Stimulated activated CD4-positive, alpha-beta T cell treated with anti-CD3 and anti-CD28 coated beads, Interleukin-15, amount 100 ng/mL, for 48 hours (primary cell): Measurements from ENCODE around the gene PLD2.
"Not testable (repeated sequence)": the region's sequence is repeated elsewhere in the genome, so short reads cannot be mapped to it uniquely, and the experiment has no call there.

Experiments
- DNase-seq, 2 donors: peaks; one replicate each; pipeline ENCODE4 v3.0.0-alpha.2; 2020; ENCODE audit warnings: low read depth in 2 of 2

PLD2 gene

DNA sequence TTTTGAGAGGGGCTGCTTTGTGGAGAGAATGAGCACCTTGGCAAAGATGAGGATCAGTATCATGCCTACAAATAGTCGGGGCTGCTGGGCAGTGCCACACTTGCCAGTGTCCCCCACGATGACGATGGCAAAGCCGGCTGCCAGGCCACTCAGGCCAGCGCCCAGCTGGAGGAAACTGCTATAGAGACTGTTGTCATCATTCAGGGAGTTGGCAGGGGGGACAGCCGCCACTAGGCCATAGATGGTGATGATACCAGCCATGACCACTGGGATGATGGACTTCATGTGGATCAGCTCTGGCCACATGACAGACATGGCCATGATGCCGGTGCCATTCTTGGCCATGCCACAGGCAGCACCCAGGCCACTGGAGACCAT lies 50.0 kb downstream of the PLD2 start:
- no peak for DNase-seq

DNA sequence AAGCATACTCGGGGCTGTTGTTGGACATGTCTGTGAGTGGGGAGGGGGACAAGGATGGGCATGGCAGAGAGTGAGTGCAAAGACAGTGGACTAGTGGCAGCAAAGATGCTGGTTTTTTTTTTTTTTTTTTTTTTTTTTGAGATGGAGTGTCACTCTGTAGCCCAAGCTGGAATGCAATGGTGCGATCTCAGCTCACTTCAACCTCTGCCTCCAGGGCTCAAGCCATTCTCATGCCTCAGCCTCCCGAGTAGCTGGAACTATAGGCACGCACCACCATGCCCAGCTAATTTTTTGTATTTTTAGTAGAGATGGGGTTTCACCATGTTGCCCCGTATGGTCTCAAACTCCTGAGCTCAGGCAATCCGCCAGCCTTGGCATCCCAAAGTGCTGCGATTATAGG lies 50.4 kb downstream of the PLD2 start:
- not testable (repeated sequence) for DNase-seq

DNA sequence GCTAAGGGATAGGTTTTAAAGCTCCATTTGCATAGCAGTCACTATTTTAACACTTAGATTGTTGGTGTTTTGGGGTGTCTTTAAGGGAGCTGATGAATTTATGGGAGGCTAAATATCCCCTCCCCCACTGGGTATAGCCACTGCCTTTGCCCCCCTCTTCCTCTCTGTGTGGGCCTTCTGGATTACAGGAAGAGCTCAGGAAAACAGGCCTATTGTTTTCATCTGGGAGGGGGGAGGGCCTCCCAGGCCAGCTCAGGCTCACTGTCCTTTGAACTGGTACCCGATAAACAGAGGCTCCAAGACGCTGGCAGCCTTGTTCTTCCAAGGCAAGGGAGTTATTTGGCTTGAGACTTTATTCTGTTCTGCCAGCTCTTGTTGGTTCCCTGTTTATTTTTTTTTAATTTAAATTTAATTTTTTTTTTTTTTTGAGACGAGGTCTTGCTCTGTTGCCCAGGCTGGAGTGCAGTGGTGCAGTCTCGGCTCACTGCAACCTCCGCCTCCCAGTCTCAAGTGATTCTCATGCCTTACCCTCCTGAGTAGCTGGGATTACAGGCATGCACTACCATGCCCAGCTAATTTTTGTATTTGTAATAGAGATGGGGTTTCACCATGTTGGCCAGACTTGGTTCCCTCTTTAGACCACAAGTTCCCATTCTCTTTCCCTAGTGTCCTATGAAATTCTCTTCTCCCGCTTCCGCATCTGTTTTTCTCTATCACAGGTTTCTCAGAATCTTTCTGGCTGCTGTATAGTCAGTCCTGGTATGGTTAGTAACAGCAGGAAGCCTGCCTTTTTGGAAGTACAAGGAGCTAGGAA lies 51.3 kb downstream of the PLD2 start:
- DNase-seq: no peak

DNA sequence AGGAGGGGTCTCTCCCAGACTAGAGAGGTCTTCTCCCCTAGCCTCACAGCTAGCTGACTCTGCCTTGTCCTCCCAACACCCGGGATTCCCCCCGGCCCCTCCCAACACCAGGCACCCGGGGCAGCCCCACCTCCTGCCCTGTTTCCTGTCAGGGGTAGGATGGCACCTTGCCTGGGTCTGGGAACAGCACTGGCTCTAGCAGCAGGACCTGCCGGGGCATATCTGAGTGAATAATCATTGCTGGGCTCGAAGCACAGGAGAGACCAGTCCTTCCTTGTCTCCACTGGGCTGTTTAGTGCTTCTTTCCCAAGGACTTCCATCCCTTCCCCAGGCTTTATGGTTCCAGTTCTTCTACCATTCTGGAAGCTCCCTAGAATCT lies 51.9 kb downstream of the PLD2 start:
- DNase-seq: no peak

DNA sequence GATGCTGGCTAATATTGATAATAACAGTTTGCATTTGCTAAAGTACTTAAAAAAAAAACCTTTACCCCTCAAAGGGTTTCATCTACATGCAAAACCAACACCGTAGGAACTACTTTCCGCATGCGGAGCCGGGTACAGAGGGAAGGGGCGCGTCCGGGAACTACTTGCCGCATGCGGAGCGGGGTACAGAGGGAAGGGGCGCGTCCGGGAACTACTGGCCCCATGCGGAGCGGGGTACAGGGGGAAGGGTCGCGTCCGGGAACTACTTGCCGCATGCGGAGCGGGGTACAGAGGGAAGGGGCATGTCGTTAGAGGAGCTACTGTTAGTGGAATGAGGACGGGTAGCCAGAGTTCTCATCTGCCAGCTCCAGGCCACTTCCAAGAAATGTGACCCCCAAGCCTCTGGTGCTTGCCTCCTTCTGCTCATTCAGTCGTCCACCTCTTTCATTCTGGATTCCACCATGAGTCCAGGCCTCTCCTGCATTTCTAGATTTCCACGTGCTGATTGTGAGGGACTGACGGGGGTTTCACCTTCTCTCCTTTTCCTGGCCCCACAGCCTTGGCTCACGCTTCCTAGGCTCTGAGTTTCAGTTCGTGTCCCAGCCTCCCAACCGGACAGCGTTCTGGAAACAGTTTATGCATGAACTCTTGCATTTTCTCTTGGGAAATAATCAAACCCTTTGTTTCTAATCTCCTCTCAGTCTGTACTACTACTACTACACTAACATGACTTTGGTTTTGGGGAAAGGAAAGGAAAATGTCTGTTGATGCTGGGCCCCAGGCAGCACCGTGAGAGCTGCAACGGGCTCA lies 53.1 kb downstream of the PLD2 start:
- DNase-seq: no peak

DNA sequence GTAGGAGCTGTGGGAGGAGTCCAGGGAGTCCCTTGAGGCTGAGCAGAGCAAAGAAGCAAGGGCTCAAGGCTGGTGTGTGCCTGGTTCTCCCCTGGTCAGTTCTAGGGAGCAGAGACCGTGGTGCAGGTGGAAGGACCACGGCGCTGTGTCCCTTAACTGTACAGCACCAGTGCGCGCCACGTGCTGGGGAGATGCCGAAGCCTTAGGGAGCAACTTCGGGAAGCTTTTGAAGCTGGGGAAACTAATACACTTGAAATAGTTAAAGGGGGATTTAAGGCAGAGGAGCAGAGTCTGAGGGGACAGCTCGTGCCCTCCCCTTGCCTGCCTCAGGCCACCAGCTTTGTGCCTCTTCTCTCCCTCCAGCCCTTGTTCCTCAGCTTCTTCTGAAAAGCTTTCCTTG lies 53.7 kb downstream of the PLD2 start:
- no peak for DNase-seq

DNA sequence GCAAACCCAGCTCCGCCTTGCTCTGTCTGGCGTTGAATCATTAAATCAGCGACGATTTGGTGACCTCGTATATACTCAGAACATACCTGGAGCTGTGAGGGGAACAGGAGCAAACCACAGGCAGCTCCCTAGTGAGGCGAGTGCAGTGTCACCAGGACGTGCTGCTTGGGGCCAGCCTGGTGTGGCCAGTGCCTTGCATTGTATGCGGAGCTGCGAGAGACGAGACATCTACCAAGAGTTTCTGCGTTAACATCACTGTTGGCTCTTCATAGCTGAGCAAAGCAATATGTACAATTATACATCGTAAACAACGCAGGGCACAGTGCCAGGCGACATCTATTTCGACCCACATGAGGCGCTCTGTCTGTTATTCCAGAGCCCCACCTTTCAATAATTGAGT lies 54.1 kb downstream of the PLD2 start:
- DNase-seq: no peak

DNA sequence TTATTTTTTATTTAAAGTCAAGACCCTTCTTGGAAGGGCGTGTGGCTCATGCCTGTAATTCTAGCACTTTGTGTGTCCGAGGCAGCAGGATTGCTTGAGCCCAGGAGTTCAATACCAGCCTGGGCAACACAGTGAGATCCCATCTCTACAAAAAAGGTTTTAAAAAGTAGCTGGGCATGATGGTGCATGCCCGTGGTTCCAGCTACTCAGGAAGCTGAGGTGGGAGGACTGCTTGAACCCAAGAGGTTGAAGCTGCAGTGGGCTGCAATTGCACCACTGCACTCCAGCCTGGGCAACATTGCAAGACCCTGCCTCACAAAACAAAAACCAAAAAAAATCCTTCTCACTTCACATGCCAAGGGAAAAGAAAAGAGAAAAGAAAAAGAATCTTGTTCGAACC lies 55.8 kb downstream of the PLD2 start:
- DNase-seq: no peak

DNA sequence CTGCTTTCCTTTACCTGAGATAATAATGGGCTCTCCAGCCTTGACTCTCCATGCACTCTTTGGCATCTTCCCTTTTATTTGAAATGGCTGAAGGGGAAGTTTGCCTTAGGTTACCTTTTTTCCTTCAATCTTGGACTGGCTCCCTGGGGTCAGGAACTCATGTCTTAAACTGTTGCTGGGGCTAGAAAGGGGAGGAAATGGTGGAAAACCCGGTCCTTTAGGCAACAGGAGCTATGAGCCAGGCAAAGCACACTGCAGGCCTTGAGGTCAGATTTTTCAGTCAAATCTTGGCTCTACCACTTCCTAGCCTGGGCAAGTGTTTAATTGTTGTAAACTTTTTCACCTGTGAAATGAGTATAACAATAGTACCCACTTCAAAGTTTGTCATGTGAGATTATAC lies 56.4 kb downstream of the PLD2 start:
- DNase-seq: no peak

DNA sequence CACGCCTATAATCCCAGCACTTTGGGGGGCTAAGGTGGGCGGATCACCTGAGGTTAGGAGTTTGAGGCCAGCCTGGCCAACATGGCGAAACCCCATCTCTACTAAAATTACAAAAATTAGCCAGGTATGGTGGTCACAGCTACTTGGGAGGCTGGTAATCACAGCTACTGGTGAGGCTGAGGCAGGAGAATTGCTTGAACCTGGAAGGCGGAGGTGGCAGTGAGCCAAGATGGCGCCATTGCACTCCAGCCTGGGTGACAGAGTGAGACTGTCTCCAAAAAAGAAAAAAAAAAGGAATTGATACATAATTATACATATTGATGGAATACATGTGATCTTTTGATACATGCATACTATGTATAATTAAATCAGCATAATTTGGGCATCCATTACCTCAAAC lies 60.6 kb downstream of the PLD2 start:
- not testable (repeated sequence) for DNase-seq

DNA sequence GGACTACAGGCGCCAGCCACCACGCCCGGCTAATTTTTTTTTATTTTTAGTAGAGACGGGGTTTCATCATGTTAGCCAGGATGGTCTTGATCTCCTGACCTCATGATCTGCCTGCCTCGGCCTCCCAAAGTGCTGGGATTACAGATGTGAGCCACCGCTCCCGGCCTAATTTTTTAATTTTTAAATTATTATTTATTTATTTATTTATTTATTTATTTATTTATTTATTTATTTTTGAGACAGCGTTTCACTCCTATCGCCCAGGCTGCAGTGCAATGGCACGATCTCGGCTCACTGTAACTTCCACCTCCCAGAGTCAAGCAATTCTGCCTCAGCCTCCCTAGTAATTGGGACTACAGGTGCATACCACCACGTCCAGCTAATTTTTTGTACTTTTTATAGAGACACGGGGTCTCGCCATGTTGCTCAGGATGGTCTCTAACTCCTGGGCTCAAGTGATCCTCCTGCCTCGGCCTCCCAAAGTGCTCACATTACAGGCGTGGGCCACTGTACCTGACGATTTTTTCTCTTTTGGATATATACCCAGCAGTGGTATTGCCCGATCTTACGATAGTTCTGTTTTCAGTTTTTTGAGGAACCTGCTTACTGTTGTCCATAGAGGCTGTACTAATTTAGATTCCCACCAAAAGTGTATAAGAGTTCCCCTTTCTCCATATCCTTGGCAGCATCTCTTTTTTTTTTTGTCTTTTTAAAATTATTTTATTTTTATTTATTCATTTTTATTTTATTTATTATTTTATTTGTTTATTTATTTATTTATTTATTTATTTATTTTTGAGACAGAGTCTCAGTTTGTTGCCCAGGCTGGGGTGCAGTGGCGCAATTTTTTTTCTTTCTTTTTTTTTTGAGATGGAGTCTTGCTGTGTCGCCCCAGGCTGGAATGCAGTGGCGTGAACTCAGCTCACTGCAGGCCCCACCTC lies 62.4 kb downstream of the PLD2 start:
- not testable (repeated sequence) for DNase-seq

DNA sequence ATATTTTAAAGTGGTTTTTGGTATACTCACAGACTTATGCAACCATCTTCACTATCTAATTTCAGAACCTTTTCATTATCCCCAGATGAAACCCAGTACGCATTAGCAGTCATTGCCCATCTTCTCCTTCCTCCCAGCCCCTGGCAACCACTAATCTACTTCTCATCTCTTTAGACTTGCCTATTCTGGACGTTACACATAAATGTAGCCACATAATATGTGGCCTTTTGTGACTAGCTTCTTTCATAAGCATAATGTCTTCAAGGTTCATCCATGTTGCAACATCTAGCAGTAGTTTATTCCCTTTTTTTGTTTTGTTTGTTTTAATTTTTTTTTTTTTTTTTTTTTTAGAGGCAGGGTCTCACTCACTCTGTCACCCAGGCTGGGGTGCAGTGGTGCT lies 63.9 kb downstream of the PLD2 start:
- DNase-seq: no peak

DNA sequence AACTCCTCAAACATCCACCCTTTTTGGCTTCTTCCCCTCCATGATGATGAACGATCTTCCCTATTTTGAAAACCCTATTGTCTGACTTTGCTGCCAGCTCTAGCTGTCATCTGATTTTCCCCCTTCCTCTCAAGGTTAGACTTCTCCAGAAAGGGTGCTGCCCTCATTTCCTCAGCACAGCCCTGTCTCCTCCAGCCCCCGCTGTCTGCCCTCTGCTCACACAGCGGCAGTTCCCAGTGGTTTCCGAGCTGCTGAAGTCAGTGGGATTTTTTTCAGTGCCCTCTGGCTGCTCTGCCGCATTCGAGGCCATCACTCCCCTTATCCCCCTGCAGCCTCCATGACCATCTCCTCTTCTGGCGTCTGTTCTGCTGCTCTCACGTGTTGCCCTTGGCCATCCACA lies 65.8 kb downstream of the PLD2 start:
- DNase-seq: no peak
